ENCODE measurements around the gene CHST11.

Gene CHST11

DNA sequence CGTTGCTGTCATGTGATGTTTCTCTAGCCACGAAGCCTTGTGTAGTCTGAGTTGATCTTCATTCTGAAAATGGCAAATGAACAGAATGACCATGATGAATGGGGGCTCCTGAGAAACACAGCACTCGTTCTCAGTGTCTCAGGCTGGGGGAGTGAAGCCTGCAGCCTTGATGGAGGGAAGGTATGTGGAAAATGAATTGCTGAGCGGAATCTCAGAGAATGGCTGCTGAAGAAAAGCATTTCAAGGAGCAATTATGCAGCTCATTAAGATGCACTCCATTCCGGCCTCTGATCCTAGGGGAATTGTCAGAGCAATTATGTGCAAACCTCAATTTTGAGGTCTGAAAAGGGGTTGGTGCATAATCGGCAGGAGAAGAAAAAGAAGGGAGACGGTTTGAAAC is 167.1 kb downstream of the CHST11 start:
- DNase-seq (ENCODE audit: low read depth) = no peak
- TF ChIP-seq, protein P1, sequence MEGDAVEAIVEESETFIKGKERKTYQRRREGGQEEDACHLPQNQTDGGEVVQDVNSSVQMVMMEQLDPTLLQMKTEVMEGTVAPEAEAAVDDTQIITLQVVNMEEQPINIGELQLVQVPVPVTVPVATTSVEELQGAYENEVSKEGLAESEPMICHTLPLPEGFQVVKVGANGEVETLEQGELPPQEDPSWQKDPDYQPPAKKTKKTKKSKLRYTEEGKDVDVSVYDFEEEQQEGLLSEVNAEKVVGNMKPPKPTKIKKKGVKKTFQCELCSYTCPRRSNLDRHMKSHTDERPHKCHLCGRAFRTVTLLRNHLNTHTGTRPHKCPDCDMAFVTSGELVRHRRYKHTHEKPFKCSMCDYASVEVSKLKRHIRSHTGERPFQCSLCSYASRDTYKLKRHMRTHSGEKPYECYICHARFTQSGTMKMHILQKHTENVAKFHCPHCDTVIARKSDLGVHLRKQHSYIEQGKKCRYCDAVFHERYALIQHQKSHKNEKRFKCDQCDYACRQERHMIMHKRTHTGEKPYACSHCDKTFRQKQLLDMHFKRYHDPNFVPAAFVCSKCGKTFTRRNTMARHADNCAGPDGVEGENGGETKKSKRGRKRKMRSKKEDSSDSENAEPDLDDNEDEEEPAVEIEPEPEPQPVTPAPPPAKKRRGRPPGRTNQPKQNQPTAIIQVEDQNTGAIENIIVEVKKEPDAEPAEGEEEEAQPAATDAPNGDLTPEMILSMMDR (IDR thresholded peaks at IDR 0.05; ENCODE audit: low read length, missing control alignments) = no peak
- H3K4me3 ChIP-seq (replicated peaks; ENCODE audit: low read depth, low read length) = no peak overlapping the region

DNA sequence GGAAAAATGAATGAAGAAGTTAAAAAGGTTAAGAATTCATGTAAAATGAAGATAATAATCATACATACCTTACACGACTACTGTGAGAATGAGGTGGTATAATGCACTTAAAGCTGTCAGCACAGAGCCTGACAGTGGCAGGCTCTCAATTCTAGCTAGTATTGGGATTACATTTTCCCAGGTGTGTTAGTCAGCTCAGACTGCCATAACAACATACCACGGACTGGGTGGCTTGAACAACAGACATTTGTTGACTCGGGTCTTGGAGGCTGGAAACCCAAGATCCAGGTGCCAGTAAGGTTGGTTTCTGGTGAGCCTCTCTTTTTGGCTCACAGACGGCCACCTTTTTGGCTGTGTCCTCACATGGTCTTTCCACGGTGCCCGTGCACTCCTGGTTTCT is 167.8 kb downstream of the CHST11 start:
- H3K4me3 ChIP-seq (replicated peaks; ENCODE audit: low read depth, low read length) = no peak overlapping the region
- TF ChIP-seq, protein P1 (IDR thresholded peaks at IDR 0.05; ENCODE audit: low read length, missing control alignments) = no peak
- DNase-seq (ENCODE audit: low read depth) = no peak

DNA sequence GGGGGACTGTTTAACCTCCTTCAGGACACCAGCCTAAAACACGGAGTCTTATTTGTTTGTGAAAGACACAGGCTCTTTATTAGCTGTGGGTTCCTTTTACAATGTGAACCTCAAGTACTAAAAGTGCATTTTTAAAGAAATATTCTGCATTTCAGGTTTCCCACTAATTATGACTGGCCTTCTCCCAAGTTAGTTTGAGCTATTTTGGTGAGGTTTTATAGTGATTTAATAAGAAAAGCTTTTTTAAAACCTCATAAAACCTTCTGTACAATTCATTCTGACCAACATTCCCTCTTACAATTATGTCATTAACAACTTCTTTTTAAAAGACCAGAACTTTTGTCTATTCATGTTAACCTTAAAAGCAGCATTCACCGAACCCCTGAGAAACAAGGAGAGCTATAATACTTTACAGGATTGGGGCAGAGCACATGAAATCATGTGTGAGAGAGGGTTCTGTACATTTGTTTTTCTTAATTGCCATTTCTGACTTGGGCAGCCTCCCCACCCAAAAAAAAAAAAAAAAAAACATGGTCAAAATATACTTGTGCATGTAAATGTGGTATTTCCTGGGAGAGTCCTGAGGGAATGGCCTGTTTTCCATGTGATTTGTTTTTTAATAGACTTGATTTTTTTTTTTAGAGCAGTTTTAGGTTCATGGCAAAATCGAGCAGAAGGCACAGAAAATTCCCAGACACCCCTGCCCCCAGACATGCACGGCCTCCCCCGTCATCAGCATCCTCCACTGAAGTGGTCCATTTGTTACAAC is 169.5 kb downstream of the CHST11 start:
- H3K4me3 ChIP-seq (replicated peaks; ENCODE audit: low read depth, low read length) = no peak overlapping the region
- no peak for DNase-seq (ENCODE audit: low read depth)
- TF ChIP-seq, protein P1 (IDR thresholded peaks at IDR 0.05; ENCODE audit: low read length, missing control alignments) = no peak

DNA sequence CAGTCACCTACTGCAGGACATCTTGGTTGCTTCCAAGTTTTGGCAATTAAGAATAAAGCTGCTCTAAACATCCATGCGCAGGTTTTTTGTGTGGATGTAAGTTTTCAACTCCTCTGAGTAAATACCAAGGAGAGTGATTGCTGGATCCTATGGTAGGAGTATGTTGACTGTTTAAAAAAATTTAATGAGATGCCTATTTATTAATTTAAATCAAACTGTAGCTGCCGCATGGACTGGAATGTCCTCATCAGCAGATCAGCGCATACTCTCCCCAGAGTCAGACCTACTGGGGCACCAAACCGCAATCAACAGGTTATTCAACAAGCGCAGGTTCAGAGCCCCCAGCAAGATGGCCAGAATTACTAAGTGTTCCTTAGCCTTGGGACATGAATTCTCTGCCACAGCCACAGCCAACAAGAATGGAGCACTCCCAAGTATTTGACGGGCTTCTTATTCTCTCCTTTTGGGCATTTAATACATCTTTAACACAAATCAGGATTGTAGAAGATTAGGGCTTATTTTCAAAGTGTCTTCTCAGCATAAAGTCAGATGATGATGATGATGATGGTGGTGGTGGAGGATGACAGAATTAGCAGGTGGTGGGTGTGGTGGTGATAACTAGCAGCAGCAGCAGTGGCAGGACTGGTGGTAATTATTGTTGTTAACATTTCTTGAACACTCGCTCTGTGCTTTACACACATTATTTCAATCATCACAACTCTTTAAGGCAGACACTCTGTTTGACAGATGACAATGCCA is 170.7 kb downstream of the CHST11 start:
- no peak for DNase-seq (ENCODE audit: low read depth)
- TF ChIP-seq, protein P1 (IDR thresholded peaks at IDR 0.05; ENCODE audit: low read length, missing control alignments) = no peak

DNA sequence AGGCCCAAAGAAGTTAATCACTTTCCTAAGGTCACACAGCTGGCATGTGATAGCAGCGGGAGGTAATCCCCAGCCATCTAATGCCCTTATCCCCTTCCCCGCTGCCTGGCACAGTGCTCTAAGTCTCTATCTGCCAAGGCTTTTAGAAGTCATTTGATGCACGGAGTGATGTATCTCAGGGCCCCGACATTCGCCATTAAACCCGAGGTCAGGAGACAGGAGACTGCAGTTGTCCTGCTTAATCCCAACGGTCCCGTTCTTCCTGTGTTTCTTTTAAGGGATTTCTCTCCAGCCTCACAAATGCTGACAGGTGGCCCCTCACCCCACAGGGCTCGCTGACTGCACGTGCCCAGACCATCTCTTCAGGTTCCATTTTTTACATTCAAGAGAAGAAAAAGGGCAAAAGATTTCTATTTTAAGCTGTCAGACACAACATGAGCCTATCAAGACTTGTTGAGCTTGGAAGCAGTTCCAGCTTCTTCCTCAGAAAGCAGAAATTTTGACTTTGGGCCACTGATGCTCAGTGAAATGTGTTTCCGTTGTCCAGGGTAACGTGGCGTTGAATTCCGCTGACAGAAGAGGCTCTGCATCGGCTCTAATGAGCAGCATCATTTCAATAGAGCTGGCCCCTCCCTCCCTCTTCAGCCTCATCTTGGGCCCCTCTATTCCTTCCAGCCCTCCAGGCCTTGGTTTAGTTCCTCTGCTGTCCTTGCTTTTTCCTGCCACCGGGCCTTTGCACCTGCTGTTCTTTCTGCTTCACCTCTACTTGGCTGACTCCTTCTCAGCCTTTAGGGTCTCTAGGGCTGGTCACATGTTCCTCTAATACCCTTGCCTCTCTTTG is 171.5 kb downstream of the CHST11 start:
- DNase-seq (ENCODE audit: low read depth) = no peak
- H3K4me3 ChIP-seq (replicated peaks; ENCODE audit: low read depth, low read length) = no peak overlapping the region
- TF ChIP-seq, protein P1 (IDR thresholded peaks at IDR 0.05; ENCODE audit: low read length, missing control alignments) = no peak

More for the DNA sequence above, 170.7 kb downstream of the CHST11 start:
- no peak overlapping the region for H3K4me3 ChIP-seq (replicated peaks; ENCODE audit: low read depth, low read length)

DNA sequence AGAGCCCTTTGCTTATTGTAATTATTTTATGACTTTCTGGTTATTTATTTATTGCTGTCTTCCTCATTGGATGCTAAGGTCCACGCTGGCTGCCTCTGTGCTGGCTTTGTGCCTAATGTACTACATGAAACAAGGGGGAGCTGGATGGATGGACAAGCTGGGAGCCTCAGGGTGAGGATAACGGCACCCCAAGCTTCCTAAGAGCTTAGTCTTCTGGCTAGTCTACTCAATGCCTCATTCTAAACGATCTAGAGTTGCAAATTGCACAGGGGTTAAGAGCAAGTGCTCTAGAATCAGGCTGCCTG is 172.0 kb downstream of the CHST11 start:
- no peak for DNase-seq (ENCODE audit: low read depth)
- no peak overlapping the region for H3K4me3 ChIP-seq (replicated peaks; ENCODE audit: low read depth, low read length)
- TF ChIP-seq, protein P1 (IDR thresholded peaks at IDR 0.05; ENCODE audit: low read length, missing control alignments) = no peak

Data from fibroblast of pulmonary artery (primary cell).